Stimulated activated CD4-positive, alpha-beta T cell treated with anti-CD3 and anti-CD28 coated beads, TNF-alpha, amount 100 ng/mL, for 1 hour (primary cell): ENCODE data around the gene L1TD1.
"Not testable (repeated sequence)": the region's sequence is repeated elsewhere in the genome, so short reads cannot be mapped to it uniquely, and the experiment has no call there.

Source experiments
- DNase-seq, 3 donors: peaks; one replicate each; pipeline ENCODE4 v3.0.0-alpha.2; 2020; ENCODE audit warnings: low read depth in 3 of 3, low spot score in 1 of 3

The L1TD1 gene, protein sequence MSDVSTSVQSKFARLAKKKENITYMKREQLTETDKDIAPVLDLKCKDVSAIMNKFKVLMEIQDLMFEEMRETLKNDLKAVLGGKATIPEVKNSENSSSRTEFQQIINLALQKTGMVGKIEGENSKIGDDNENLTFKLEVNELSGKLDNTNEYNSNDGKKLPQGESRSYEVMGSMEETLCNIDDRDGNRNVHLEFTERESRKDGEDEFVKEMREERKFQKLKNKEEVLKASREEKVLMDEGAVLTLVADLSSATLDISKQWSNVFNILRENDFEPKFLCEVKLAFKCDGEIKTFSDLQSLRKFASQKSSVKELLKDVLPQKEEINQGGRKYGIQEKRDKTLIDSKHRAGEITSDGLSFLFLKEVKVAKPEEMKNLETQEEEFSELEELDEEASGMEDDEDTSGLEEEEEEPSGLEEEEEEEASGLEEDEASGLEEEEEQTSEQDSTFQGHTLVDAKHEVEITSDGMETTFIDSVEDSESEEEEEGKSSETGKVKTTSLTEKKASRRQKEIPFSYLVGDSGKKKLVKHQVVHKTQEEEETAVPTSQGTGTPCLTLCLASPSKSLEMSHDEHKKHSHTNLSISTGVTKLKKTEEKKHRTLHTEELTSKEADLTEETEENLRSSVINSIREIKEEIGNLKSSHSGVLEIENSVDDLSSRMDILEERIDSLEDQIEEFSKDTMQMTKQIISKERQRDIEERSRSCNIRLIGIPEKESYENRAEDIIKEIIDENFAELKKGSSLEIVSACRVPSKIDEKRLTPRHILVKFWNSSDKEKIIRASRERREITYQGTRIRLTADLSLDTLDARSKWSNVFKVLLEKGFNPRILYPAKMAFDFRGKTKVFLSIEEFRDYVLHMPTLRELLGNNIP

GRCh38 chr1:62194651-62195544 lies at the start of gene L1TD1:
L1TD1 (plus strand) TSS chr1:62194849; CDS start chr1:62206629, 11,780 bp downstream.
- no peak for DNase-seq

DNA sequence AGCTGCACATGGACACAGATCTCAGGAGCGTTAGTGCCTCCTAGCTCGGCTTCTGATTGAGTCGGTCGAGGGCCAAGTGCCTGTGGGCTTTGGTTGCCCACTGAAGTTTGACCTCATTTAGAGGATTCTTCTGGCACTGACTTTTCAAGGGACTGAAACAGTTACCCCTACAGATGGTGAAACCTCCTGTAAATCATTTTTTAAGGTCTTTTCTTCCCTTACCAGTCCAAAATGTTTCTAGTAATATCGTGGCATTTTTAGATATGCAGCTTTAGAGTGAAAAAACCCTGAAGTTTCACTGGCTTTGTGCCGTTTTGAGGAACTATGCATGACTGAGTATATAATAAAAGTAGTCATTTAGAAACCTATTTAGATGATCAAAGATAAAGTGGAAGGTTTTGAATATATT lies 34.7 kb upstream of the L1TD1 start:
- DNase-seq: no peak

- no peak for DNase-seq
Observed at GRCh38 chr1:62161711-62162110, 32.9 kb upstream of the L1TD1 start.

DNA sequence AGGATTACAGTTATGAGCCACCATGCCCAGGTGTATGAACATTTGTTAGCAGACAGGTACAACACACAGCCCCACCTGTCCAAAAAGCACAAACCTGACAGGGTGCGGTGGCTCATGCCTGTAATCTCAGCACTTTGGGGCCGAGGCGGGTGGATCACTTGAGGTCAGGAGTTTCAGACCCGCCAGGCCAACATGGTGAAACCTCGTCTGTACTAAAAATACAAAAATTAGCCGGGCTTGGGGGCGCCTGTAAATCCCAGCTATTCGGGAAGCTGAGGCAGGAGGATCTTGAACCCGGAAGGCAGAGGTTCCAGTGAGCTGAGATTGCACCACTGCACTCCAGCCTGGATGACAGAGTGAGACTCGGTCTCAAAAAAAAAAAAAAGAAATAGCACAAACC lies 24.3 kb upstream of the L1TD1 start:
- DNase-seq: not testable (repeated sequence)

GRCh38 chr1:62175568-62176179 lies 19.0 kb upstream of the L1TD1 start:
- DNase-seq: no peak

- no peak for DNase-seq
Observed at GRCh38 chr1:62176597-62177312, 17.9 kb upstream of the L1TD1 start.

DNA sequence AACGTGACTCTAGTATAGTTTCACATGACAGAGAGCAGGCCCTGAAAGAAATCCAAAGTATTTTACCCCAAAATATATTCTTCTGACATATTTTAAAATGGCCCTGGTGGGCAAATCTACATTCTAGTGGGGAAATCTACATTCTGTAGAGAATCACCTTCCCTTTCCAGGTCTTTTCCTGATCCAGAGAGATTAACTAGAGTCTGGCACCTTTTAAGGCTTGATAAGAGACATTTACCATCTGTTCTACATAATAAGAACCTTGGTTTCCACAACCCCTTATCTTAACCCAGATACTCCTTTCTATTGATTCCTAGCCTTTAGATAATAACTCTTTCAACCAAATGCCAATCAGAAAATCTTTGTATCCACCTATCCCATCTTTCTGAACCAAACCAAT lies 17.0 kb upstream of the L1TD1 start:
- no peak for DNase-seq

DNA sequence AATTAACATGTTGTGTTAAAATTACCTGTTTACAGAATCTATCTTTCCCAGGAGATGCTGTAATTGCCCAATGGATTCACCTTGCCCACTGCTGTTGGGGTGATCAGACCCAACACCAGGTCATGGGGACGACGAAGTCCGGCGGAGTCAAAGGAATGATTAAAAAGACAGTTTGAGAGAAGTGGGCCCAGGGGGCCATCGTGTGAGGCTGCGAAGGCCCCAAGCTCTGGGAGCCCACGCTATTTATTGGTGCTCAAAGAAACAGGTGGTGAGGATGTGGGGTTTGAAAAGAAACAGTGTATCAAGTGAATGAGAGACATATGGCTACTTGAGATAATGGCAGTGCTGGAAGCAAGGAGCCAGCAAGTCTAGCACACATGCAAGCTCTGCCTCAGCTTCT lies 16.3 kb upstream of the L1TD1 start:
- DNase-seq: no peak

DNA sequence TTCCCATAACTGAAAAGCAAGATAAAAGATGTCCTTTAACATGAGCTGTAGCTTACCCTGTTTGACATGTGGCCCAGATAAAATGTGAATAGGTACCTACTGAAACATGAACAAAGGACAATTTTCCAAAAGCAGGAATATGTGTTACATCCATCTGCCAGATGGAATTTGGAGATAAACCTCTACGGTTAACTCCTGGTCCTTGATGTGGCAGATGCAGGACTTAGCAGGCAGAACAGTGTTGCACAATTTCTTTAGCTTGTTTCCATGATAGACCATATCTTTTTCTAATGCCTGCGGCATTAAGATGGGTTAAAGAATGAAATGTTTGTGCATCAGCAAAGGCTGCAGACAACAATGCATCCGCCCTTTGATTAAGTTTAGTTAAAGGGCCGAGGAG lies 14.6 kb upstream of the L1TD1 start:
- DNase-seq: not testable (repeated sequence)

GRCh38 chr1:62180639-62181038 lies 14.0 kb upstream of the L1TD1 start:
- DNase-seq: no peak

DNA sequence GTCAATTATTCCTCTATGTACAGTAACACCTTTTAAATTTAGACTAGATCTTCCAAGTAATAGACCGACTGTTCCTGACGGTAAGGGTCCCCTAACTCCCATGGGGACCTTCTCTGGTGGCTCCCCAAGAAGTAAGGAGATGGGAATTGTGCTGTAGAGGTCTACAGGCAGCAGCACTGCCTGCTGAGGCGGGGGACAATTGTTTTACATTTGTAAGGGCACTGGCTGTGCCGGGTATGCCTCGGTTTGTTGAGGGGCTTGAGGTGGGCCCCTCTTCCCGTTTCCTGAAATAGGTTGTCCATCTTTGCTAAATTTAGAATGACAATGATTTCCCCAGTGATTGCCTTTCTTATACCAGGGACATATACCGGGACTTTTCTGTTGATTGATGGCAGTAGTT lies 13.1 kb upstream of the L1TD1 start:
- no peak for DNase-seq

DNA sequence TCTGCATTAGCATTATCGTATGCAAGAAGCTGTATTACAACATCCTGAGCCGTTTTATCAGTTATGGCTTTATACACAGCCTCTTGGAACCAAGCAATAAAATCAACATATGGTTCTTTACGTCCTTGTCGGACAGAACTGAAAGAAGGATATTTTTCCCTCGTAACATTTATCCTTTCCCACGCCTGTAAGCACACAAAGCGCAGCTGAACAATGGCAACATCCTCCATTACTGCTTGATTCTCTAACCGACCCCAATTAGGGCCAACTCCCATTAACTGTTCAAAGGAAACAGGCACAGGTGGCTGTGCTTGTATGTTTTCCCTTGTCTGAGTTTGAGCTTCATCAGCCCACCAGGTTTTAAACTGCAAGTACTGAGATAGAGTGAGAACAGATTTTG lies 12.5 kb upstream of the L1TD1 start:
- DNase-seq: not testable (repeated sequence)

DNA sequence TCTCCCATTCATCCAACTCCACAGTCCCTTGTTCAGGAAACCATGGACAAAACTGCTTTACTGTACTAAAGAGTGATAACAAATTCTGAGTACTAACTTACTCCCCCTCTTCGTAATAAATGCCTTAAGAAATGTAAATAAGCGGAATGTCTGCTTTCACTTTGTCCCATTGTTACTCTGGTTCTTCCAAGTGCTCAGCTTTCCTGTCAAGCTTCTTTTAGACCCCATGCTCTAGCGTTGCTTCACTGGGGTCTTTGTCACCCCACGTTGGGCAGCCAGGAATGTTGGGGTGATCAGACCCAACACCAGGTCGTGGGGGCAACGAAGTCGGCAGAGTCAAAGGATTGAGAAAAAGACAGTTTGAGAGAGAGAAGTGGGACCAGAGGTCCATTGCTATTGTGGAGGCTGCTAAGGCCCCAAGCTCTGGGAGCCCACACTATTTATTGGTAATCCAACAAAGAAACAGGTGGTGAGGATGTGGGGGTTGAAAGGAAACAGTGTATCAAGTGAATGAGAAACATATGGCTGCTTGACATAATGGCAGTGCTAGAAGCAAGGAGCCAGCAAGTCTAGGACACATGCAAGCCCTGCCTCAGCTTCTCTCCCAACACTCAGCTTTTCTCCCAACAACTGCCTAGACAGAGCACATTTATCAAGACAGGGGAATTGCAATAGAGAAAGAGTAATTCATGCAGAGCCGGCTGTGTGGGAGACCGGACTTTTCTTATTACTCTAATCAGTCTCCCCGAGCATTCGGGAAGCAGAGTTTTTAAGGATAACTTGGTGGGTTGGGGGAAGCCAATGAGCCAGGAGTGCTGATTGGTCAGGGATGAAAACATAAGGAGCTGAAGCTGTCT lies 11.3 kb upstream of the L1TD1 start:
- DNase-seq: not testable (repeated sequence)

- DNase-seq: no peak
Observed at GRCh38 chr1:62184336-62184735, 10.3 kb upstream of the L1TD1 start.

DNA sequence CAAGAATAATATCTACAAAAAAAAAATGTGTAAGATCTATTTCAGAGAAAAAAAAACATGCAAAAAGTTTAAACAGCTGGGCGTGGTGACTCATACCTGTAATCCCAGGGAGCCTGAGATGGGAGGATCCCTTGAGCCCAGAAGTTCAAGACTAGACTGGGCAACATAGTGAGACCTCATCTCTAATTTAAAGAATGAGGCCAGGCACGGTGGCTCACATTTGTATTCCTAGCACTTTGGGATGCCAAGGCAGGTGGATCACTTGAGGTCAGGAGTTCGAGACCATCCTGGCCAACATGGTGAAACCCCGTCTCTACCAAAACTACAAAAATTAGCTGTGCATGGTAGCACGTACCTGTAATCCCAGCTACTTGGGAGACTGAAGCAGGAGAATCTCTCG lies 9.4 kb upstream of the L1TD1 start:
- not testable (repeated sequence) for DNase-seq

DNA sequence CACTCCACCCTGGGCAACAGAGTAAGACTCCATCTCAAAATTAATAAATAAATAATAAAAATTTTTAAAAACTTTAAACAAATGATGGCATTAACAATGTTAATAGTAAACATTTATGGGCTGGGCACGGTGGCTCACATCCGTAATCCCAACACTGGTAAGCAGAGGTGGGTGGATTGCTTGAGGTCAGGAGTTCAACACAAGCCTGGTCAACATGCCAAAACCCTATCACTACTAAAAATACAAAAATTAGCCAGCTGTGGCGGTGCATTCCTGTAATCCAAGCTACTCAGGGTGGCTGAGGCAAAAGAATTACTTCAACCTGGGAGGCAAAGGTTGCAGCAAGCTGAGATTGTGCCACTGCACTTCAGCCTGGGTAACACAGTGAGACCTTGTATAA lies 9.0 kb upstream of the L1TD1 start:
- DNase-seq: no peak

- DNase-seq: no peak
Observed at GRCh38 chr1:62187548-62187947, 7.1 kb upstream of the L1TD1 start.

DNA sequence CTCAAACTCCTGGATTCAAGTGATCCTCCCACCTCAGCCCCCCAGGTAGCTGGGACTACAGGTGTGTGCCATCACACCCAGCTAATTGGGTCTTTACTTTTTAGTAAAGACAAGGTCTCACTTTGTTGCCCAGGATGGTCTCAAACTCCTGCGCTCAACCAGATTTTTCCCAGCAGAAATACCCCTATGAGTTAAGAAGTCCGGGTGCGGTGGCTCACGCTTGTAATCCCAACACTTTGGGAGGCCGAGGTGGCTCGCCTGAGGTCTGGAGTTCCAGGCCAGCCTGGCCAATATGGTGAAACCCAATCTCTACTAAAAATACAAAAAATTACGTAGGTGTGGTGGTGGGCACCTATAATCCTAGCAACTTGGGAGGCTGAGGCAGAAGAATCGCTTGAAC lies 6.5 kb upstream of the L1TD1 start:
- DNase-seq: no peak

- no peak for DNase-seq
Observed at GRCh38 chr1:62196086-62196690, 1.5 kb downstream of the L1TD1 start.
